SK-N-DZ (cell line): ENCODE measurements around the gene KRT84.
"Not testable (repeated sequence)": the region's sequence is repeated elsewhere in the genome, so short reads cannot be mapped to it uniquely, and the experiment has no call there.

Experiments used
- DNase-seq: peaks from one replicate; pipeline ENCODE4 v3.0.0-alpha.2; 2015; ENCODE audit warnings: low spot score

KRT84 gene

DNA sequence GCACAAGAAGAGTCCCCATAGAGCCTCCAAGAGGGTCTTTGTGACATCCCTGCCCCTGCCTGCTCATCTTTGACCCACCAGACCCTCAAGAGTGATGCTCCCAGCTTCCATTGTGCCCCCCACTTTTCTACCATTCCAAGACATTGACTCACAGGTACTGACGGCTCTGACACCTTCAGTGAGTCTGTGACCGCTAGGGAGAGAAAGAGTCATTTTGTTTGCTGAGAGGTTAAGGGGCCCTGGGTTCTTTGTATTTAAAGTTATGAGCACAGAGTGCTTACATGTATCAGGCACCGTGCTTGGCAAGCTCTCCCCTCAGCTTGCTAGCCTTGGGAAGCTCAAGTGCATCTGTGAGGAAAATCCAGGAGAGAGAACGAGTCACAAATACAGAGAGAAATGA is 27.8 kb upstream of the KRT84 start:
- DNase-seq = no peak

DNA sequence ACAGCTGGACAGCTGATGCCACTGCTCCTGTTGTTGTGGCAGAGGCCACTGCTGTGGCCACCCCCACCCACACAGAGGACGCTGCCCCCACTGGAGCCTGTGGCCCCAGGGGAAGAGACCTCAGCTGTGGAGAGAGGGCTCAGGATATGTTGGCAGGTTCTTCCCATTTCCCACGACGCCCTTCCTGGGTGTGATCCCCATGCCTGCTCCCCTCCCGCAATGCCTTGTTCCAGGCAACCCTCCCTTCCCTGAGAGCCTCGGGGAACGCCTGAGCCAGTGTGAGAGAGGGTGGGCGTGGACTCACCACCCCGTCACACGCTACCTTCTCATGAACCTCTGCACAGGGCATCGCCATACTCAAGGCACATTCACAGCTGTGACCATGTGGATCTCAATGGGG is 26.4 kb upstream of the KRT84 start:
- DNase-seq = no peak

DNA sequence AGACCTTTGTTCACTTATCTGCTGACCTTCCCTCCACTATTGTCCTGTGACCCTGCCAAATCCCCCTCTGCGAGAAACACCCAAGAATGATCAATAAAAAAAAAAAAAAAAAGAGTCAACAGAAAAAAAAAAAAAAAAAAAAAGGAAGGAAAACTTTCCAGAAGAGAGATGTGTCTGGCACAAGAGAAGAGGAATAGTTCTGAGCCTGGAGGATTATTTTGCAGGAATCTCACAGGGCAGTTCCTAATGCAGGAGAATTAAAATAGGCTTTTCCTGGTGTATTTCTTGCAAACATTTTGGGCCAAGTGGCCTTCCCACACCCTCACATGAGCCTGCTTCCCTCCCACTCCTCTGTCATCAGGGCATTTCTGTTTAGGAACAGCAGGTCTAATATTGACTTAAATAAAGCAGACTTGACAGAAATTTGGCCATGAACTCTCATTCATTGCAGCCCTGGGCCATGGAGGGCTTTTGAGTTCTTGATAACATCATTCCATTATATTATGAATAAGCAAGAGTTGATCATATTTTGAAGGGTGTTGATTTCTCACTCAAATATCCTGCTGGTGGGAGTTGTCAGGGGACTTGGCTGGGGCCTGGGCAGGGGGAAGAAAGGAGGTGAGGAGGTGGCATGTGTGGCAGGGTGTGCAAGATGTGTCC is 25.3 kb upstream of the KRT84 start:
- DNase-seq = not testable (repeated sequence)

DNA sequence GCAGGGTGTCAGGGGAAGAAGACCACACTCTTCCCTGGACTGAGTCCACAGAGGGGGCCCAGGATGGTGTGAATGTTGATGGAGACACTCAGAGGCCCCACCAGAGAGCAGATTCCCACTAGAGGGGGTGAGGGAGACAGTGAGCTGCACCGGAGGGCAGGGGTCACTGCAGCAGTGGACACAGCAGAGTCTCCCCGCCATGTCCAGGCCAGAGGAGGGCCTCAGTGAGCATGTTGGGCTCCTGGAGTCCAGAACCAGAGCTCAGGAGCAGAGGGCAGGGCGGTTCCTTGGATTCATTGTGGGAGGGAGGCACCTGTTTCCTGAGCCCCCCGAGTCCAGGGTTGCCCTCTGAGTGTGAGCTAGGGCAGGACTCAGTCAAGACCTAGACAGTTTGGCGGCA is 22.5 kb upstream of the KRT84 start:
- no peak for DNase-seq

DNA sequence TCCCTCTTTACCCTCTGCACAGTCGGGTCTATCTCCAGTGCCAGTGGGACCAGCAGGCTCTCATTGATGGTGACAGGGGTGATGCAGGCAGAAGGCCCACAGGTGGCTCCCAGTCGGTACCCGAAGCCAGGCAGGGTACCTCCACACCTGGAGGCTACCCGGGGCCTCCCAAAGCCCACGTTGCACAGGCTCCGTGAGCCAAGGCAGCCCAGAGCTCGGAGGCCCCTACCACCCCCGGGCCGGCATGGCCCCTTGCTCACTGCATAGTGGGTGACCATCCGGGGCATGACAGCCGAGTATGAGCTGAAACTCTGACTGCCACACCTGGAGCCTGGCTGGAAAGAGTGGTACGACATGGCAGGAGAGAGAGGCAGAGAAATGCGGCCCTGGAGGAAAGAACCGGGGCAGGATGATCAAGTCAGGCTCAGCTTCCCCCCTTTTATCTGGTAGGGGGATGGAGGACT is 20.5 kb upstream of the KRT84 start, which contains the start of gene KRT82:
TSS of gene KRT82 (minus strand) at position 414 of the 464 bp plus-strand sequence. CDS start at position 356, 58 bp downstream.
- DNase-seq = no peak

DNA sequence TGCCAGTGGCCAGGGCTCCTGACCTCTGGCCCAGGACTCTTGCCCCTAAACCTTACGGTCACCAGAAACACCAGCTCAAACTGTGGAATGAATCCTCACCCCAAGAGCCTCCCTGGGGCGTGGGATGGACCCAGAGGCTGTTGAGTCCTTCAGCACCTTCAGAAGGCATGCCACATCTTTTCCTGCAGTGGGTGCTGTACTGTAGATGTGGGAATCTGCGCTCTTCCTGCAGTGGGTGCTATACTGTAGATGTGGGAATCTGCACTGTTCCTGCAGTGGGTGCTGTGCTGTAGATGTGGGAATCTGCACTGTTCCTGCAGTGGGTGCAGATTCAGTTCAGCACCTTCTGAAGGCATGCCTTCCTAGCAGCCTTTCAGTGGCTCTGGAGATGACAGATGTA is 19.5 kb upstream of the KRT84 start:
- no peak for DNase-seq

DNA sequence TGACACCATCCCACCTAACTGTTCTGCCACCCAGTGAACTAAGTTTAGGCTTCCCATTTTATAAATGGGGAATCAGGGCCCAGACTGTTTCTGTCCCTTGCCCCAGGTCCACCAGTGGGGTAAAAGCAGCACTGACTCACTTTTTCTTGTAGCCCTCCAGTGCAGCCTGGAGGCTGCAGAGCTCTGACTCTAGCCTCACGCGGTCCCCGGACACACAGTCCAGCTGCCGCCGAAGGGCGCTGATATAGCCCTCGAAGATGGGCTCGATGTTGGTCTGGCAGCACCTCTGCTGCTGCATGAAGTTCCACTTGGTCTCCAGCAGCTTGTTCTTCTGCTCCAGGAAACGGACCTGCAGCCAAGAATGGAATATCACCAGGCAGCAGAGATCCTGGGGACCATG is 18.1 kb upstream of the KRT84 start:
- DNase-seq = no peak

DNA sequence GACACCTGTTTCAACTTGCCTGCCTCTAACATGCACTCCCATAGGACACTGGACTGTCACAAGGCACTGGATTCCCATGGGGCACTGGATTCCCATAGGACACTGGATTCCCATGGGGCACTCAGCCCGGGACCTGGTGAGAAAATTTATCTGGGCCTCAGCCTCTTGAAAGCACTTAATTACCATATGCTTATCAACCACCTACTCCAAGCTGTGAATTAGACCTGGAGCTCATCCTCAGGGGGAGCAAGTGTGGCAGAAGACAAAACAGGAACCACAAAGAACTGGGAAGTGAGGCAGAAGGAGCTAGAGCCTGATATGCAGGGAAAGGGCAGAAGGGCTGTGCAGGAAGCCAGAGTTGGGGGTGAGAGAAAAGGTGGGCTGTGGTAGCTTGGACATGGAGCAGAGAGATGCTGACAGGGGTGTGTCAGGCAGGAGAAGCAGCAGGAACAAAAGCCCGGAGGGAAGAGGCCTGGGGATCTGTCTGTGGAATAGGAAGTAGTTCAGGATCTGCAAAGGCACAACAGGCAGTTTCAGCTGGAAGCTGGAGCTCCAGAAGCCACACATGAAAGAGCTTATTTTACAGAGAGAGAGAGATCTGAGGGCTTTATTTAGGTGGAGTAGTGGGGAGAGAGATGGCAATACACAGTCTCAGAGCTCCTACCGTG is 17.6 kb upstream of the KRT84 start:
- DNase-seq = no peak

DNA sequence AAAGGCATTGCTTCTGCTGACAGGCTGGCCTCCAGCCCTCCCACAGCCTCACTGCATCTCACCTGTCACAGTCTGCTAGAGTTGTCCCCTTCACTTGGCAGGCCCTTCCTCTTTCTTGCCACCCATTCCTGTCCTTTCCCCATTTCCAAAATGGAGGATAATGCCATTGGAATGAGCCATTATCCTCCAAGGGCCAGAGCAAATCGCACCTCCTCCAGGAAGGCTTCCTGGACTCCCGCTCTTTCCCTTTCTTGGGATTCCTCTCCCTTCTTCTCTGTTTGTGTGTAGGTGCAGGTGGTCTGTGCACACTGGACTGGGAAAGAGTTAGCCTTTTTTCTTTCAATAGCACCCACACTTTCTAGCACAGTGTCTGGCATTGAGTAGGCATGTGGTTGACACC is 16.9 kb upstream of the KRT84 start:
- DNase-seq = no peak

DNA sequence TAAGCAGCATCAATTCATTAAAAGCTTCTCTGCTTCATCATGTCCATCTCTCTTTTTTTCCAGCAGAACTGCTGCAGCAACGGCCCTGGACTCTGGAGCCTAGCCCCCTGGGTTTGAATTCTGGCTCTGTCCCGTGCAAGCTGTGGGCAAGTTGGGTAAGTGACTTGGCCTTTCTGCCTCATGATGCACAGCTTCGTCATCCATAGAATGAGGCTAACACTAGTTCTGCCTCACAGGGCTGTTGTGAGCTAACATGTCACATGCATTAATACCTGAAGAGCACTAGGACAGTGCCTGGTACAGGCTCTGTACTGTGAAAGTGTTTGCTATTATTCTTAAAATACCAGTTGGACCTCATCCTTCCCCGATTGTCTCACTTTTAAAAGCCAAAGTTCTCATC is 16.5 kb upstream of the KRT84 start:
- no peak for DNase-seq

DNA sequence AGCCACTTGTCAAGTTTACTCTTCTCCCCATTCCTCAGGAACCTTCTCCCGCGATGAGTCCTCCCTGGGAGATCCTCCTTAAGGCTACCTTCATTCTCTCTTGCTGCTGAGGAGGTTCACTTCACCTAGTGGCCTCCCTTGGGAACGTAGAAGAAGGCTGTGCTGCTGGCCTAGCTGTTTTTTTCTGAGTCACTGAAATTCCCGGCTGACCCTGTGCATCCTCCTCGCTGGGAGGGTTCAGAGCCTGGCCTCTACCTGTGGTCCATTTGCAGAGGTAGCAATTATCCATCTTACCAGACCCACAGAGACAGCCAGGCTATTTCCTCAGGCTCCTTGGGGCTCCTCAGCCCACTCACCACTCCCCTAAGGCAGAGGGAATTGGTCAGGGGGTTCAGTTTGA is 16.1 kb upstream of the KRT84 start:
- DNase-seq = no peak

DNA sequence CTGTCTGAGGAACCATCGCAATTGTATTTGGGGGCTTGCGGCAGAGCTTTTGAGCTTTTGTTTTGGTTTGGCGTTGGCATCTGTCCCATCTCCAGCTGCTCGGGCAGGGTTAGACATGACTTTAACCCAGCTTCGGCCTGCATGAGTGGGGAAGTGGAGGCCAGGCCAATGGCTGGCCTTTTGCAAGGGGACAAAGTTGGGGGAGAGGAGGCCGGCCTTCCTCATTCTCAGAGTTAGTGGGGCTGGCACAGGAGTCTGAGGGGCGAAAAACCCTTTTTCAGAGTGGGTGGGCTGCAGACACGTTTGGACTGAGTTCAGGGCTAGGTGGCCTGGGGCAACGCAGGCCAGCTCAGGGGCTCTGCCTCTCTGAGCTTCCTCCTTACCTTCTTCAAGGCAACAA is 15.5 kb upstream of the KRT84 start:
- no peak for DNase-seq

DNA sequence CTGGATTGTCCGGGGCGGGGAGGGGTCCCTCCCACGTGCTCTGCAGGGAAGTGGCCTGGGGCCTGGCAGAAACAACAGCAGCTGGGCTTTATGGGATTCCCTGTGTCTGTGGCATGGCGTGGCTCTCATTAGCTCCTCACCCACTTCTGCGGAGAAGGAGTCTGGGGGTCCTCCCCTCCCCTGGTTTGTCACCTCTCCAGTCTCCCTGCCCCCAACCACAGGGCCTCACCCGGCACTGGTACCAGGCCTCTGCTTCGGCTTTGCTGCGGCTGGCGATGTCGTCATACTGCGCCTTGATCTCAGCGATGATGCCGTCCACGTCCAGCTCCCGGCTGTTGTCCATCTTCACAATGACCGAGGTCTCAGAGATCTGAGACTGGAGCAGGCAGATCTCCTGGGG is 14.3 kb upstream of the KRT84 start:
- DNase-seq = no peak

DNA sequence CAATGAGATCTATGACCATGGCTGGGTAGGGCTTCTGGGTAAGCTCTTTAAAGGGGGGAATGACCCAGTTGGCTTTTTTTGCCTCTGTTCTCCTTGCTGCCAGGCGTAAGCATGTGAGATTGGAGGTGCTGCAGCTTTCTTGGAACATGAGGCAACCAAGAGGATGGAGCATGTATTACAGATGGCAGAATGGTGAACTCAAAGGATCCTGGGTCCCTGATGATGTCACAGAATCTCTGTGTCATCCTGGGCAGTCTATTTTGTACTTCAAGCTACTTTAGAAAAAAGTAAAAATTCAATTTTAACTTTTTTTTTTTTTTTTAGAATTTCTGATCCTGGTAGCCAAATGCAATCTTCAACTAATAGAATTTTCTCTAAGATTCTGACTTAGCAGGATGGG is 12.7 kb upstream of the KRT84 start:
- DNase-seq = no peak

DNA sequence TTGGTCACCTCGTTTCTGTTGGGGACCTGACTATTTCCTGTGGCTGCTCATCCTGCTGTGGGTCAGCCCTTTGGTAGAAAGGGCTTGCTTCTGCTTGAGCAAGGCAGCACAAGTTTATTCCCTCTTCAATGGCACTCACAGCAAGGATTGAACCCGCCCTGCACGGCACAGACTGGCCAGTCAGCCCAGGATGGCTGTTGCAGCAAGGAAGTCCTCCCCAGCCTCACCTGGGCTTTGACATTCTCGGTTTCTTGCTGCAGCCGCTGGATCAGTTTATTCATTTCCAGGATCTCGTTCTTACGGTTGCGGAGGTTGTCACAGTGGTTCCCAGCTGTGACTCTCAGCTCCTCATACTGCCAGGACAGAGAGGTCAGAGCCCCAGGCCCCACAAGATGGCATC is 11.2 kb upstream of the KRT84 start:
- DNase-seq = no peak

DNA sequence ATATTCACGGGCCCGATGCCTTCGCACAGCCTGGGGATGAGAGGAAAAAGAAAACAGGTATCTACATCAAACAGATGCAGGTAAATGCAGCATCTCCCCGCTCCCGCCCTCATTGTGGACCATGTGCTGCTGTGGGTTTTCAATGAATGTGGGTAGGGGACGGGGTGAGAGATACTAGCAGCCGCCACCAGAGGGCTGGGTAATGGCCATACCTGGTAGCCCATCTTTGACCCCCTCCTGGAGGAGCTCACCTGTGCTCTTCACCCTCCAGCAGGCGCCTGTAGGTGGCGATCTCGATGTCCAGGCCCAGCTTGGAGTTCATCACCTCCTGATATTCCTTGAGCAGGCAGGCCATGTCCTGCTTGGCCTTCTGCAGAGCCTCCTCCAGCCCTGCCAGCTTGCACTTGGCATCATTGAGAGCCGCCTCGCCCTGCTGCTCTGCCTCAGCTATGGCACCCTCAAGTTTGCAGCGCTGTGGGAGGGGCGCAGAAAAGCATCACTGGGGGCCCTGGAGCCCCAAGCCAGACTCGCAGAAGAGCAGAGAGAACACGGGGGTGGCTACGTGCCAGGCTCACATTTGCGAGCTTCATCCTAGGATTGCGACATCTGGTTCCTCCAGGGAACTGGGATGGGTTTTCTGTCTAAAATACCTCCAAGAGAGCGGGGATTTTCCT is 10.4 kb upstream of the KRT84 start:
- DNase-seq = no peak

DNA sequence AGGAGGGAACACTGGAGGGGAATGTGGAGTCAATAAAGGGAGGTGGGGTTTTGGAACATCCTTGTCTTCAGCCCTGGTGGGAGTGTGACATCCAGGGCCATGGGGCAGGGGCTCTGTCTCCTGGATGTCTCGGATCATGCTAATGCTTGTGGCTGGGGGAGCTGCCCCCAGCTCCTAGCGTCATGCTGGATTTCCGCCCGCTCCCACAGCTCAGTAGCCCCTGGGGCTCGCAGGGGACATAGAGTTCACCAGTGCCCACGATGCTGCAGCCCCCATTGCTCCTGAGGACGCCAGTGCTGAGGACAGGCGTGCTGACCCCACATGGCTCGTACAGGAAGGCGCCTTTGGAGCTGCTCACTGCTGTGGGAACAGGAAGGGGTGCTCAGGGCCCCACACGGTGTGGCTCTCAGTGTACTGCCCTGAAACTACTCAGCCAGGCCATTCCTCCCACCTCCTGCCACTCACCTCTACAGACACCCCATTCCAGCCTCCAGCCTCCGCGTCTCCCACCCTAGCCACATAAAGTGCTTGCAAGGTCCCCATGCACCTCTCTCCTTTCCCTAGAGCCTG is 9.5 kb upstream of the KRT84 start:
- DNase-seq = no peak

DNA sequence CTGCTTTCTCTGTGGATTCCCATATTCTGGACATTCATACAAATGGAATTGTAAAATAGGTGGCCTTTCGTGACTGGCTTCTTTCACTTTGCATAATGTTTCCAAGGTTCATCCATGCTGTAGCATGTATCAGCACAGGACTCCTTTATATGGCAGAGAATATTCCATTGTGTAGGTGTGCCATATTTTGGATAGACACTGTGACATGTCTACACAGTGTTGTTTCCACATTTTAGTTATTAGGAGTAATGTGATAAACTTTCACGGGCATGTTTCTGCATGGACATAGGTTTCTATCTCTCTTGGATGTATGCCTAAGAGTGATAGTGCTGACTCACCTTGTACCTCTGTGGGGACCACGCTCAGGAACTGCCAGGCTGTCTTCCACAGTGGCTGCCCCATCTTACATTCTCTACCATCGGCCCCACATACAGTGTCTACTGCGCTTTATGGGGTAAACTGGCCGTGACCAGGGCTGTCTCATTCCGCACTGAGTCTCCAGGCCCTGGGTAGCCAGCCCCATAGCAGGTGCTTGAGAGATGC is 7.1 kb upstream of the KRT84 start:
- no peak for DNase-seq

DNA sequence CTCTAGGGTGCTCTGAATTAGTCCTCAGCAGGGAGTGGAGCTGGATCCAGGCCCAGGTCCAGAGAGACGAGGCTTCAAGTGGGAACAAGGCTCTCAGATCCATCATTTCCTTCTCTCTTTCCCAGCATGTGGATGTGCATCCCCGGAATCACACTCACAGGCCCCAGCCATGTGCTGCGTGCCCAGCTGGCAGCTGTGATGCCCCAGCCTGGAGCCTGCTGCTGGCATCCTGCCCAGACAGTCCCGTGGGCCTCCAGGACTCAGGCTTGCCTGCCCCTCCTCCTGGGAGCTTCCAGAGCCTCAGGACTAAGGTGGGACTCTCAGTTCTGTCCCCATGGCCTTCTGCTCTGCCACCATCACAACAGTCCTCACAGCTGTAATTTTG is 6.2 kb upstream of the KRT84 start:
- DNase-seq = no peak

DNA sequence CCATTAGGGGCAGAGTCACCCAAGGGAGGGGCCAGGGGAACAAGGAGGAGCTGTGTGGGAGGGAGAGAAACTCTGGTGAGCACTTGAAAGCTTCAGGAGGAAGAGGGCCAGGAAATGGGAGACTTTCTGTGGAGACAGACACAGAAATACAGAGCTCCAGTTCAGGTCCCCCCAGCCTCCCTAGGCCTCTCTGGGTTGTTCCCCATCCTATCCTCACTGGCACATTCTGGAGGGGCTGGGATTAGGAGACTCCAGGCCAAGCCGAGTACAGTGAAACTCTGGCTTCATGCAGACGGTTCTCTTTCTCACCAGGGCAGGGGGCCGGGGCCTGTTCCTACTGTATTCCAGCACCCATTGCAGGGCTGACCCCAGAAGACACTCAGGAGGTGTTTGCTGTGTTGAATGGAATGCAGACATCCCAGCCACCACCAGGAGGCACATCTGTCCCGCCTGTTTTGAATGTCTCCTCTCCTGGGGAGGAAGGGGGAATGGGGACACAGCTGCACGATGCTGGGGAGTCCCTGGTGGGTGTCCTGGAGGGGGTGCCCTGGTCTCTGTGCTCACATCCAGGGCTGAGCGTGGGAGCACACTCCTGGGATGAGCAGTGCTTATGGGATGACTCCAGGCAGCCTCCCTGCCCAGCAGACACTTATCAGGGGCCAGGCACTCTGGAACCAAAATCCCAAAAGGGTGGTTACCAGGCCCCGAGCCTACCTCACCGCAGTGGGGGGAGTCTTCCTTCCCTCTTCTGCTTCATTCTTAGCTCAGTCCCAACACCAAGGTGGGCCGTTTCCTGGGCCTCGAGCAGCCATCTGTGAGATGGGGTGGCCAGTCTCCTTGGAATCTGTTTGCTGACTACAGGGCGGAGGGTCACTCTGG is 5.5 kb upstream of the KRT84 start:
- DNase-seq = no peak
